Measurements from ENCODE around the gene BCL2. TPM values are rescaled to one million over a fixed set of nuclear protein-coding genes. Genes with fewer than 3 reads are reported as not detected.

The BCL2 gene
- total RNA-seq, 4 donors from 2014 or later = 10.7 to 37.3 (median 24.2) TPM

GRCh38 chr18:63197246-63197869 lies 122.2 kb downstream of the BCL2 start:
- Histone ChIP-seq H3K27me3 (no peaks in the 10 kb centered on the region), H3K4me3 (no peak overlapping the region), H3K27ac (no peak overlapping the region), H3K9me3 (no peaks in the 10 kb centered on the region), H3K36me3 (no peaks in the 10 kb centered on the region), H3K4me1 (peaks cover 27% of the 10 kb centered on the region)
- TF ChIP-seq POLR2AphosphoS5 (IDR thresholded peaks at IDR 0.05) (no peak), EP300 (IDR thresholded peaks at IDR 0.05) (no peak), CTCF (IDR thresholded peaks at IDR 0.05) (no peak), POLR2A (IDR thresholded peaks at IDR 0.05) (no peak)
- no peak for DNase-seq (ENCODE audit: low spot score in 2 of 2)
- WGBS = 47% methylated on average over 8 of the region's 8 CpGs

DNA sequence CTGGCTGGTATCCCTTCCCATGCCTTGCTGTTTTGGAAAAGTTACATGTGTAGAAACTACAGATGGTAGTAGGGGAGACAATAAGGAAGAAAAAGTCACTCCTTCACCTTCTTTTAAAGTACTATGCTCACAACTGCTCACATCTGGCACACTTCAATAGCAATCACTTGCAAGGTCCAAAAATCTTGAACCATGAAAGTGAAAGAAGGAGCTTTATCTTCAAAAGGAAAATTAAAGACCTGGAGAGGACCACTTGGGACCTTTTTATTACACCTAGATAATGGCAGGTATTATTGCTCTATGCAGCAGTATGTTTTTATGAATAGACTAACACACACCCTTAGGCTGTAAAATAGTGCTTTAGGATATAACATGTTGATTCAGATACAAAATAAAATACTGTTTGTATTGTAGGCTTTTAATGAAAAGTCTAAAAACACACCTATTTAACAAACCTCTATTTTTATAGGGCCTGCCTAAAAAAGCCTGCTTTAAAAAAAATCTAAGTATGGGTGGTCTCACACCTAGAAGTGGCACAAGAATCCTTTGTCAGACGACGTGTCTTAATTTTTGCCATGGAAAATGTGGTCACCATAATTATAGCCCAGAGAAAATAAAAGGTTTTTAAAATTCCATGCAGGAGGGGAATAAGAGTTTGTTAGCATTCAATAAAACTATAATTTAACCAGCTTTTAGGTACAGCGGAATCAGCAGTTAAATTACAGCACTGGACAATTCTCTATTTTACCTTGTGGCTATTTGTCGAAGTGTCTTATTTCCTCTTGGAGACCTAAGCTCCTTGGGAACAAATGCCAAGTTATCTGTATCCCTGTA lies 124.0 kb downstream of the BCL2 start:
- Histone ChIP-seq H3K27me3 (no peaks in the 10 kb centered on the region), H3K4me1 (peaks cover 20% of the 10 kb centered on the region), H3K36me3 (no peaks in the 10 kb centered on the region), H3K4me3 (no peak overlapping the region), H3K9me3 (no peaks in the 10 kb centered on the region), H3K27ac (no peak overlapping the region)
- TF ChIP-seq CTCF (IDR thresholded peaks at IDR 0.05) (no peak), EP300 (IDR thresholded peaks at IDR 0.05) (no peak), POLR2AphosphoS5 (IDR thresholded peaks at IDR 0.05) (no peak), POLR2A (IDR thresholded peaks at IDR 0.05) (no peak)
- 74% methylated on average over 4 of the region's 4 CpGs for WGBS
- DNase-seq (ENCODE audit: low spot score in 2 of 2) = no peak

DNA sequence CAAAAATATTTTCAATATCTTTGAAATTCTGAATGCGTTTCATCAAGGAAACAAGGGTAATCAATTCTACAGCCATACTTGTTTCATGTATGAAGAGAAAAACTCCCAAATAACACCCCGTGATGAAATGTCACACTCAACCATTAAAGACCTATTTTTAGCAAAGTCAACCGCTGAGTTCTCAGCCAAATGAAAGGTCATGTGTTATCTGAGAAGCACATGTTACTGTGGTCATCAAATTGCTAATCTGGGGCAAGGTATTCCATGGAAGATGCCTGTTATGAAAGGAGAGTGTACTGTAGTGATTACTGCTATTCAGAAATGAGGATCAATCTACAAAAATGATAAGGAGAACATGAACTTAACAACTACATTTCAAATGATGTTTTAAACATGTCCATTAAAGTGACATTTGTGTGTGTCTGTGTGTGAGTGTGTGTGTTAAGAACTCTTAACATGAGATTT lies 126.7 kb downstream of the BCL2 start:
- Histone ChIP-seq H3K36me3 (no peaks in the 10 kb centered on the region), H3K9me3 (no peaks in the 10 kb centered on the region), H3K4me1 (peaks cover 6% of the 10 kb centered on the region), H3K27me3 (no peaks in the 10 kb centered on the region), H3K4me3 (no peak overlapping the region), H3K27ac (no peak overlapping the region)
- no peak for DNase-seq (ENCODE audit: low spot score in 2 of 2)
- 58% methylated on average over 3 of the region's 3 CpGs for WGBS
- TF ChIP-seq EP300 (IDR thresholded peaks at IDR 0.05) (no peak), POLR2A (IDR thresholded peaks at IDR 0.05) (no peak), POLR2AphosphoS5 (IDR thresholded peaks at IDR 0.05) (no peak), CTCF (IDR thresholded peaks at IDR 0.05) (no peak)

GRCh38 chr18:63192126-63192884 lies 127.3 kb downstream of the BCL2 start:
- no peaks in the 10 kb centered on the region for H3K27me3 ChIP-seq
- no peak overlapping the region for H3K27ac ChIP-seq
- H3K36me3 ChIP-seq = no peaks in the 10 kb centered on the region
- no peak overlapping the region for H3K4me3 ChIP-seq
- WGBS = 92% methylated on average over 6 of the region's 6 CpGs
- DNase-seq (ENCODE audit: low spot score in 2 of 2) = no peak
- no peak for TF ChIP-seq EP300 (IDR thresholded peaks at IDR 0.05)
- no peak for TF ChIP-seq POLR2AphosphoS5 (IDR thresholded peaks at IDR 0.05)
- TF ChIP-seq CTCF (IDR thresholded peaks at IDR 0.05) = no peak
- TF ChIP-seq POLR2A (IDR thresholded peaks at IDR 0.05) = no peak
- H3K4me1 ChIP-seq = peaks cover 8% of the 10 kb centered on the region
- H3K9me3 ChIP-seq = no peaks in the 10 kb centered on the region
